Measurements from ENCODE around the gene OPCML.

OPCML gene

DNA sequence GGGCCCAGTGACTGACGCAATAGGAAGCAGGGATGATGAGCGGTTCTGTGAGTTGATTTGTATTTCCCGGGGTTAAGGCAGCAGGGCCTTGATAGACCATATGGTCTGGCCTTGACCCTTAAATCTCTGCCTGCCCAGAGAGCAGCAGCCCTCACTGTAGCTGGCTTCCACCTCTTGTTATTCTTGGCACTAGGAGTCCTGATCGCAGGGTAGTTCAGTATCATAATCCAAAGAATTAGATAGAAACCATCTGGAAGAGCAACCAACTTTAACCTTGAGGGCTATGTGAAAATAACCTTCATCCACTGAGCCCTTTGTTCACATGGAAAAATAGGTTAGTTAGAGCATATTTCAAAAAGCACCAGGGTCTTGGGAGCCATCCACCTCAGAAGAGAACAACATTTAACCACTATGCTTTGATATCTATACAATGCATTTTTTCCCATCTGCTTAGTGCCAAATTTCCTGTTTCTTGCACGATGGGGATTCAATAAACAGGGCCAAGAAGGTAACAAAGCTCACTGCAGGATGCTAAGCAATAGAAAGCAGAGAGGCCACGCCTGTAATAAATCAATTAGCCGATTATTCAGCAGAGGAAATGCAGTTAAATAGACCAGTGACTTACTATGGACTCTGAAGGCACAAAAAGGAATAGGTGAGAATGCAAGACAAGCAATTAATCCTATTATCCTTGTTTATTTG is 761.3 kb downstream of the OPCML start:
- TF ChIP-seq ZC3H10 (CRISPR knock-in tag; IDR thresholded peaks at IDR 0.05) (no peak), CSDC2 (CRISPR knock-in tag; IDR thresholded peaks at IDR 0.05) (no peak), TCF4 (CRISPR knock-in tag; IDR thresholded peaks at IDR 0.05; ENCODE audit: borderline replicate concordance) (peak; percentile 76), BACH2 (CRISPR knock-in tag; IDR thresholded peaks at IDR 0.05; ENCODE audit: borderline replicate concordance) (no peak)
- TF ChIP-seq, protein P1, sequence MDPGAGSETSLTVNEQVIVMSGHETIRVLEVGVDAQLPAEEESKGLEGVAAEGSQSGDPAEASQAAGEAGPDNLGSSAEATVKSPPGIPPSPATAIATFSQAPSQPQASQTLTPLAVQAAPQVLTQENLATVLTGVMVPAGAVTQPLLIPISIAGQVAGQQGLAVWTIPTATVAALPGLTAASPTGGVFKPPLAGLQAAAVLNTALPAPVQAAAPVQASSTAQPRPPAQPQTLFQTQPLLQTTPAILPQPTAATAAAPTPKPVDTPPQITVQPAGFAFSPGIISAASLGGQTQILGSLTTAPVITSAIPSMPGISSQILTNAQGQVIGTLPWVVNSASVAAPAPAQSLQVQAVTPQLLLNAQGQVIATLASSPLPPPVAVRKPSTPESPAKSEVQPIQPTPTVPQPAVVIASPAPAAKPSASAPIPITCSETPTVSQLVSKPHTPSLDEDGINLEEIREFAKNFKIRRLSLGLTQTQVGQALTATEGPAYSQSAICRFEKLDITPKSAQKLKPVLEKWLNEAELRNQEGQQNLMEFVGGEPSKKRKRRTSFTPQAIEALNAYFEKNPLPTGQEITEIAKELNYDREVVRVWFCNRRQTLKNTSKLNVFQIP (CRISPR knock-in tag; IDR thresholded peaks at IDR 0.05; ENCODE audit: borderline replicate concordance, low read depth): no peak
- TF ChIP-seq, protein P2, sequence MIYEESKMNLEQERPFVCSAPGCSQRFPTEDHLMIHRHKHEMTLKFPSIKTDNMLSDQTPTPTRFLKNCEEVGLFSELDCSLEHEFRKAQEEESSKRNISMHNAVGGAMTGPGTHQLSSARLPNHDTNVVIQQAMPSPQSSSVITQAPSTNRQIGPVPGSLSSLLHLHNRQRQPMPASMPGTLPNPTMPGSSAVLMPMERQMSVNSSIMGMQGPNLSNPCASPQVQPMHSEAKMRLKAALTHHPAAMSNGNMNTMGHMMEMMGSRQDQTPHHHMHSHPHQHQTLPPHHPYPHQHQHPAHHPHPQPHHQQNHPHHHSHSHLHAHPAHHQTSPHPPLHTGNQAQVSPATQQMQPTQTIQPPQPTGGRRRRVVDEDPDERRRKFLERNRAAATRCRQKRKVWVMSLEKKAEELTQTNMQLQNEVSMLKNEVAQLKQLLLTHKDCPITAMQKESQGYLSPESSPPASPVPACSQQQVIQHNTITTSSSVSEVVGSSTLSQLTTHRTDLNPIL (CRISPR knock-in tag; IDR thresholded peaks at IDR 0.05; ENCODE audit: low read depth): no peak

DNA sequence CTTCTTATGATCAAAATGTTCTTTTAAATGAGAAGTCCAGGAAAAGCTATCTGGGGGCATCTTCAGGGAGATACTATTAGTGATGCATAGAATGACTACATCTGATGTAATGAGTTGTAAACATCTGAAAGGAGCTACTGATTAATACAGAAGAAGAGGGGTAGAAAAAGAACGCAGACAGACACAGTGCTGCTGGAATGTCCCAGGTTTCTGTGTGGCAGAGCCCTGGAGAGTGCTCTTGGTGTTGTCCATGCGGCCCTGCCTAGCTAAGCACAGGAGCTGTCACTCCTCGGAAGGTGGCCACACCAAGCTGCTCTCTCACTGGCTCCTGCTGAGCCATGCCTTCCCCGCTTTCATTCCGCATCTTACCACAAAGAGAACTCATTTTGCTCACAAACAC is 768.8 kb downstream of the OPCML start:
- TF ChIP-seq, protein P1 (CRISPR knock-in tag; IDR thresholded peaks at IDR 0.05; ENCODE audit: borderline replicate concordance, low read depth): no peak
- TF ChIP-seq ZNF70 (CRISPR knock-in tag; IDR thresholded peaks at IDR 0.05) (no peak), RARB (CRISPR knock-in tag; IDR thresholded peaks at IDR 0.05) (no peak)
- TF ChIP-seq, protein P3, sequence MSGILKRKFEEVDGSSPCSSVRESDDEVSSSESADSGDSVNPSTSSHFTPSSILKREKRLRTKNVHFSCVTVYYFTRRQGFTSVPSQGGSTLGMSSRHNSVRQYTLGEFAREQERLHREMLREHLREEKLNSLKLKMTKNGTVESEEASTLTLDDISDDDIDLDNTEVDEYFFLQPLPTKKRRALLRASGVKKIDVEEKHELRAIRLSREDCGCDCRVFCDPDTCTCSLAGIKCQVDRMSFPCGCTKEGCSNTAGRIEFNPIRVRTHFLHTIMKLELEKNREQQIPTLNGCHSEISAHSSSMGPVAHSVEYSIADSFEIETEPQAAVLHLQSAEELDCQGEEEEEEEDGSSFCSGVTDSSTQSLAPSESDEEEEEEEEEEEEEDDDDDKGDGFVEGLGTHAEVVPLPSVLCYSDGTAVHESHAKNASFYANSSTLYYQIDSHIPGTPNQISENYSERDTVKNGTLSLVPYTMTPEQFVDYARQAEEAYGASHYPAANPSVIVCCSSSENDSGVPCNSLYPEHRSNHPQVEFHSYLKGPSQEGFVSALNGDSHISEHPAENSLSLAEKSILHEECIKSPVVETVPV (CRISPR knock-in tag; IDR thresholded peaks at IDR 0.05): no peak
- no peak for ATAC-seq

More for the DNA sequence above, 761.3 kb downstream of the OPCML start:
- peak; percentile 34; the same call in 1 of the 3 replicates for ATAC-seq

DNA sequence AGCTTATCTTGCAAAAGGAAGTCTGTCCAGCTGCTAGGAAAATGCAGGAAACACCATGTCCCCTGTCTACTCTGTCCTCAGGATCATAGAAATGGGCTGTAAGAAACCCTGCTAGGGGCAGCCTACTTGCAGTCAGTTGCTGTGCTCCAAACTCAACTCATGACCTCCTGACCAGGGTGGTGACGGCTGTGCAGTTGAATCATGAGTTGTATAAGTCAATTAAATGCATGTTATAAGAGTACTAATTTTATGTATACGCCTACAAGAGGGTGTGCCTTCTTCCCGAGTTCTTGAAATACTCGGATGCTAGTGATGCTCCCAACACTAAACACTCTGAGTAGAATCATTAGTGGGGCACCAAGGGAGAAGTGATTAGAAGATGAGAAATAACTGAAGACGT is 776.4 kb downstream of the OPCML start:
- no peak for ATAC-seq
- TF ChIP-seq CSDC2 (CRISPR knock-in tag; IDR thresholded peaks at IDR 0.05): no peak
- TF ChIP-seq, protein P2 (CRISPR knock-in tag; IDR thresholded peaks at IDR 0.05; ENCODE audit: low read depth): no peak
- no peak for TF ChIP-seq GLIS3 (CRISPR knock-in tag; IDR thresholded peaks at IDR 0.05)
- TF ChIP-seq, protein P1 (CRISPR knock-in tag; IDR thresholded peaks at IDR 0.05; ENCODE audit: borderline replicate concordance, low read depth): no peak
- TF ChIP-seq ZC3H10 (CRISPR knock-in tag; IDR thresholded peaks at IDR 0.05): no peak
- TF ChIP-seq BACH2 (CRISPR knock-in tag; IDR thresholded peaks at IDR 0.05; ENCODE audit: borderline replicate concordance): no peak
- TF ChIP-seq SNAI2 (CRISPR knock-in tag; IDR thresholded peaks at IDR 0.05): no peak
- TF ChIP-seq ZNF70 (CRISPR knock-in tag; IDR thresholded peaks at IDR 0.05): no peak

DNA sequence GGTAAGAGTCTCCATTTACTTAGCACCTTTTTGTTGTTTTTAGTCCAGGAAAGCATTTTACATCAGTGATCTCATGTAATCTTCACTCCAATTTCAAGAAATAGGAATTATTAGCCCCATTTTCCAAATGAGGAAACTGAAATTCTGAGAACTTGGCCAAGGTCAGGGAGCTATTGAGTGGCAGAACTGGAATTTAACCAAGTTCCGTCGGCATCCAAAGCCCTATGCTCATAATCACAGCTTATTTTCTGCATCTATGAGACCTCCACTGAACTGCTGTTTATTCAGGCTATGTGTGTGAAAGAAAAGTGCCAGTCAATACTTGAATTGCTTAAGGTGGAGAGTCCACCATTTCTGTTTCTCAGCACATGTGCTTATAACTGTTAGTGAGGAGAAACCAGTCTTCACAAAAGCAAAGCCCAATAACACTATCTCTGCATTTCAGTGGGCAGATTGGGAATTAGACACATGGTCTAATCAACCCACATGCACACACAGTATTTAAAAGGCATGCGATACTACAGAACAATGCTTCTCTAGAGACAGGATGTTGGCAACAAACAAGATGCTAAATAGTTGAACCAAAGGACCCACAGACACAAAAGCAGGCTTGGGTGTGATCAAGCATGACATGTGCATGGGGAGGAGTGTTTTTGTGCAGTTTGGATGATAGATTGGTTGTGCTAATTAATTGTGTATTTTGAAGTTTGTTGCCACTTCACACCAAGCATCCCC is 780.6 kb downstream of the OPCML start:
- no peak for TF ChIP-seq ZFP30 (CRISPR knock-in tag; IDR thresholded peaks at IDR 0.05)
- no peak for TF ChIP-seq ZNF565 (CRISPR knock-in tag; conservative IDR thresholded peaks at IDR 0.05; ENCODE audit: low read depth)
- TF ChIP-seq, protein P4, sequence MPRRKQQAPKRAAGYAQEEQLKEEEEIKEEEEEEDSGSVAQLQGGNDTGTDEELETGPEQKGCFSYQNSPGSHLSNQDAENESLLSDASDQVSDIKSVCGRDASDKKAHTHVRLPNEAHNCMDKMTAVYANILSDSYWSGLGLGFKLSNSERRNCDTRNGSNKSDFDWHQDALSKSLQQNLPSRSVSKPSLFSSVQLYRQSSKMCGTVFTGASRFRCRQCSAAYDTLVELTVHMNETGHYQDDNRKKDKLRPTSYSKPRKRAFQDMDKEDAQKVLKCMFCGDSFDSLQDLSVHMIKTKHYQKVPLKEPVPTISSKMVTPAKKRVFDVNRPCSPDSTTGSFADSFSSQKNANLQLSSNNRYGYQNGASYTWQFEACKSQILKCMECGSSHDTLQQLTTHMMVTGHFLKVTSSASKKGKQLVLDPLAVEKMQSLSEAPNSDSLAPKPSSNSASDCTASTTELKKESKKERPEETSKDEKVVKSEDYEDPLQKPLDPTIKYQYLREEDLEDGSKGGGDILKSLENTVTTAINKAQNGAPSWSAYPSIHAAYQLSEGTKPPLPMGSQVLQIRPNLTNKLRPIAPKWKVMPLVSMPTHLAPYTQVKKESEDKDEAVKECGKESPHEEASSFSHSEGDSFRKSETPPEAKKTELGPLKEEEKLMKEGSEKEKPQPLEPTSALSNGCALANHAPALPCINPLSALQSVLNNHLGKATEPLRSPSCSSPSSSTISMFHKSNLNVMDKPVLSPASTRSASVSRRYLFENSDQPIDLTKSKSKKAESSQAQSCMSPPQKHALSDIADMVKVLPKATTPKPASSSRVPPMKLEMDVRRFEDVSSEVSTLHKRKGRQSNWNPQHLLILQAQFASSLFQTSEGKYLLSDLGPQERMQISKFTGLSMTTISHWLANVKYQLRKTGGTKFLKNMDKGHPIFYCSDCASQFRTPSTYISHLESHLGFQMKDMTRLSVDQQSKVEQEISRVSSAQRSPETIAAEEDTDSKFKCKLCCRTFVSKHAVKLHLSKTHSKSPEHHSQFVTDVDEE (CRISPR knock-in tag; IDR thresholded peaks at IDR 0.05): no peak
- TF ChIP-seq TOX (CRISPR knock-in tag; IDR thresholded peaks at IDR 0.05; ENCODE audit: borderline replicate concordance): no peak
- no peak for TF ChIP-seq PPARA (CRISPR knock-in tag; IDR thresholded peaks at IDR 0.05; ENCODE audit: borderline replicate concordance)
- TF ChIP-seq ISL1 (CRISPR knock-in tag; IDR thresholded peaks at IDR 0.05): no peak
- TF ChIP-seq BACH2 (CRISPR knock-in tag; IDR thresholded peaks at IDR 0.05; ENCODE audit: borderline replicate concordance): no peak
- no peak for TF ChIP-seq OSR1 (CRISPR knock-in tag; IDR thresholded peaks at IDR 0.05)
- ATAC-seq: no peak

All from SK-N-SH treated with all-trans-retinoic acid at 6 μM for 48 hours (cell line).